GM10847 (cell line): ENCODE measurements around the gene CELA2B.
A peak's percentile ranks its signal among the peaks of the same experiment; 100 is the strongest.

Experiments
- POLR2A ChIP-seq: IDR thresholded peaks from 2 replicates; pipeline ENCODE4 v1.6.1; 2011; ENCODE audit not compliant: insufficient read length; ENCODE audit errors: extremely low read depth

Gene CELA2B

GRCh38 chr1:15475752-15476314 is at the start of gene CELA2B:
Gene CELA2B, plus strand, starts transcription at chr1:15476104. Its CDS starts 22 bp downstream, at chr1:15476126.
- no peak for TF ChIP-seq POLR2A

- TF ChIP-seq POLR2A = no peak
Observed at GRCh38 chr1:15426492-15427279, 49.2 kb upstream of the CELA2B start.

- no peak for TF ChIP-seq POLR2A
Observed at GRCh38 chr1:15427280-15427666, 48.6 kb upstream of the CELA2B start.

- no peak for TF ChIP-seq POLR2A
Observed at GRCh38 chr1:15428815-15429435, 47.0 kb upstream of the CELA2B start.

GRCh38 chr1:15429701-15430149 is 46.2 kb upstream of the CELA2B start:
- no peak for TF ChIP-seq POLR2A

GRCh38 chr1:15430787-15431570 is 44.9 kb upstream of the CELA2B start:
- TF ChIP-seq POLR2A = peak; percentile 1

- TF ChIP-seq POLR2A = peak; percentile 1
Observed at GRCh38 chr1:15431571-15431948, 44.3 kb upstream of the CELA2B start.

- TF ChIP-seq POLR2A = no peak
Observed at GRCh38 chr1:15432324-15432723, 43.6 kb upstream of the CELA2B start.

GRCh38 chr1:15433471-15433870 is 42.4 kb upstream of the CELA2B start:
- TF ChIP-seq POLR2A = no peak

GRCh38 chr1:15435239-15436077 is 40.4 kb upstream of the CELA2B start:
- TF ChIP-seq POLR2A = no peak

- TF ChIP-seq POLR2A = no peak
Observed at GRCh38 chr1:15436881-15437442, 38.9 kb upstream of the CELA2B start.

- no peak for TF ChIP-seq POLR2A
Observed at GRCh38 chr1:15439325-15439724, 36.6 kb upstream of the CELA2B start.

- no peak for TF ChIP-seq POLR2A
Observed at GRCh38 chr1:15440357-15440756, 35.5 kb upstream of the CELA2B start.

GRCh38 chr1:15441247-15441646 is 34.7 kb upstream of the CELA2B start:
- TF ChIP-seq POLR2A = no peak

- no peak for TF ChIP-seq POLR2A
Observed at GRCh38 chr1:15442119-15442518, 33.8 kb upstream of the CELA2B start.

GRCh38 chr1:15442759-15443158 is 33.1 kb upstream of the CELA2B start:
- TF ChIP-seq POLR2A = no peak
